Measurements from ENCODE around the gene ZDHHC14.

DNA sequence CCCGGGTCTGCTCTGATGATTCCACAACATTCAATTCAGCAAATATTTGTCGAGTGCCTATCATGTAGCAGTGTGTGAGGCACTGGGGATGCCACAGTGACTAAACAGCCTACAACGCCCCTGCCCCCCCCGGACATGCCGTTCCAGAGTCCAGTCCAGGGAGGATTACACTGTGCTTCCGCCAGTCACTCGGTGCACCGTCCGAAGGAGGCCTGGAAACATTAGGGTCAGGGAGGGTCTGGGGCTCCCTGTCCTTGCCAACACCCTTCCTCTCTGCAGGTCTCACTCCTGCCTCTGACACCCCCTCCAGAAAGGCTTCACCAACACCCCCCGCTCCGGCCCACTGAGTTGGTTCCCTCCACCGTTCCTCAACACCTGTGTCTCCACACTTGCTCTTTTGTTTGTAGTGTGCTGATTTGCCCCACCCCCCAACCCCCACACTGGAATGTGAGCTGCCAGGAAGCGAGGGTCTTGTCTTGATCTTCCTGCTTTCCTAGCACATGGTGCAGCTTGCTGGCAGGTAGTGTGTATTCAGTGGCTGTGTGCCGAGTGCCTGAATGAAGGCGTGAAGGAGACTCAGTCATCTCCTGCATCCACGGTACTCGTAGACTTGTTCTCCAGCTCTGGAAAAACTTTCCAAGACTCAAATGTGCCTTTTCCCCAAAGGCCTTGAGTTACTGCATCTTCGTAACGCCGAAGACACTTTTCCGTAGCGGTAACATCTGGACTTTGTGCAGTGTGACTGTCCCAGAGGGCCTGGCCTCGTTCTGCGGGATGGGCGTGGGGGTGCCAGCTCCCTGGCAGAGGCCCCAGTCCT lies 150.4 kb downstream of the ZDHHC14 start:
- TF ChIP-seq, protein P1, sequence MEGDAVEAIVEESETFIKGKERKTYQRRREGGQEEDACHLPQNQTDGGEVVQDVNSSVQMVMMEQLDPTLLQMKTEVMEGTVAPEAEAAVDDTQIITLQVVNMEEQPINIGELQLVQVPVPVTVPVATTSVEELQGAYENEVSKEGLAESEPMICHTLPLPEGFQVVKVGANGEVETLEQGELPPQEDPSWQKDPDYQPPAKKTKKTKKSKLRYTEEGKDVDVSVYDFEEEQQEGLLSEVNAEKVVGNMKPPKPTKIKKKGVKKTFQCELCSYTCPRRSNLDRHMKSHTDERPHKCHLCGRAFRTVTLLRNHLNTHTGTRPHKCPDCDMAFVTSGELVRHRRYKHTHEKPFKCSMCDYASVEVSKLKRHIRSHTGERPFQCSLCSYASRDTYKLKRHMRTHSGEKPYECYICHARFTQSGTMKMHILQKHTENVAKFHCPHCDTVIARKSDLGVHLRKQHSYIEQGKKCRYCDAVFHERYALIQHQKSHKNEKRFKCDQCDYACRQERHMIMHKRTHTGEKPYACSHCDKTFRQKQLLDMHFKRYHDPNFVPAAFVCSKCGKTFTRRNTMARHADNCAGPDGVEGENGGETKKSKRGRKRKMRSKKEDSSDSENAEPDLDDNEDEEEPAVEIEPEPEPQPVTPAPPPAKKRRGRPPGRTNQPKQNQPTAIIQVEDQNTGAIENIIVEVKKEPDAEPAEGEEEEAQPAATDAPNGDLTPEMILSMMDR (IDR thresholded peaks at IDR 0.05; ENCODE audit: low read length): no peak
- TF ChIP-seq EZH2 (optimal IDR thresholded peaks at IDR 0.05; ENCODE audit: low read depth, low read length) (no peak), EZH2phosphoT487 (IDR thresholded peaks at IDR 0.05; ENCODE audit: low read length) (no peak)
